Thyroid gland (tissue), 4 donors: Measurements from ENCODE around the gene FGF3. TPM values are rescaled to one million over a fixed set of nuclear protein-coding genes. Genes with fewer than 3 reads are reported as not detected.

ENCODE experiments used
- DNase-seq, 2 donors: peaks; one replicate each; pipeline ENCODE4 v3.0.0-alpha.2; 2019
- H3K27ac ChIP-seq, 3 donors: fragments of 200-600 bp; sonication (generic); 1 replicate in 2 of 3; 2 replicates in 1 of 3; pipeline ENCODE4 v1.5.1; 2016 to 2019; ENCODE audit warnings: mild to moderate bottlenecking in 1 of 3, moderate library complexity in 1 of 3
- H3K27me3 ChIP-seq: fragments of 200-600 bp; sonication (generic); one replicate; pipeline ENCODE4 v1.5.1; 2019
- H3K36me3 ChIP-seq, 2 donors: fragments of 200-600 bp; sonication (generic); one replicate each; pipeline ENCODE4 v1.5.1; 2016 to 2019
- H3K4me1 ChIP-seq, 2 donors: fragments of 200-600 bp; sonication (generic); one replicate each; pipeline ENCODE4 v1.5.1; 2017 to 2019
- H3K4me3 ChIP-seq, 3 donors: fragments of 200-600 bp; sonication (generic); replicated peaks in 1 of 3; 1 replicate in 2 of 3; 2 replicates in 1 of 3; pipeline ENCODE4 v1.5.1; 2016; ENCODE audit warnings: mild to moderate bottlenecking in 1 of 3
- H3K9me3 ChIP-seq: fragments of 200-600 bp; sonication (generic); one replicate; pipeline ENCODE4 v1.5.1; 2017
- POLR2A ChIP-seq, 2 donors: fragments of 450-650 bp; IDR thresholded peaks; one replicate each; pipeline ENCODE4 v1.6.1; 2017; ENCODE audit warnings: antibody characterized with exemption in 2 of 2, mild to moderate bottlenecking in 2 of 2, moderate library complexity in 1 of 2
- WGBS, 2 donors: methylation state at CpG; one replicate each; pipeline ENCODE4 v1.1.5; 2017; 5-methylcytosine and 5-hydroxymethylcytosine counted together
- intact Hi-C: fragments of 100-400 bp; cut with DNase I; formaldehyde crosslinking; loops from one replicate; pipeline ENCODE4 v1.15.1; 2023
- total RNA-seq, 4 donors: library from RNA; depleted of rRNA; stranded (reverse); fragments of >200 nt; gene quantifications; one replicate each; pipeline ENCODE4 v1.2.3, GENCODE V29; 2016
- TF ChIP-seq, protein P1 (sequence below), 6 experiments: fragments of 200-600 bp in 3 of 6; fragments of 450-650 bp in 3 of 6; sonication (generic) in 3 of 6; IDR thresholded peaks; one replicate each; pipeline ENCODE4 v1.5.1; 2016 to 2019; ENCODE audit warnings: antibody characterized with exemption in 6 of 6, mild to moderate bottlenecking in 2 of 6, inconsistent platforms in 1 of 6, moderate library complexity in 1 of 6

FGF3 gene
- total RNA-seq, 4 donors from 2014 or later, result not detected

- TF ChIP-seq, protein P1, sequence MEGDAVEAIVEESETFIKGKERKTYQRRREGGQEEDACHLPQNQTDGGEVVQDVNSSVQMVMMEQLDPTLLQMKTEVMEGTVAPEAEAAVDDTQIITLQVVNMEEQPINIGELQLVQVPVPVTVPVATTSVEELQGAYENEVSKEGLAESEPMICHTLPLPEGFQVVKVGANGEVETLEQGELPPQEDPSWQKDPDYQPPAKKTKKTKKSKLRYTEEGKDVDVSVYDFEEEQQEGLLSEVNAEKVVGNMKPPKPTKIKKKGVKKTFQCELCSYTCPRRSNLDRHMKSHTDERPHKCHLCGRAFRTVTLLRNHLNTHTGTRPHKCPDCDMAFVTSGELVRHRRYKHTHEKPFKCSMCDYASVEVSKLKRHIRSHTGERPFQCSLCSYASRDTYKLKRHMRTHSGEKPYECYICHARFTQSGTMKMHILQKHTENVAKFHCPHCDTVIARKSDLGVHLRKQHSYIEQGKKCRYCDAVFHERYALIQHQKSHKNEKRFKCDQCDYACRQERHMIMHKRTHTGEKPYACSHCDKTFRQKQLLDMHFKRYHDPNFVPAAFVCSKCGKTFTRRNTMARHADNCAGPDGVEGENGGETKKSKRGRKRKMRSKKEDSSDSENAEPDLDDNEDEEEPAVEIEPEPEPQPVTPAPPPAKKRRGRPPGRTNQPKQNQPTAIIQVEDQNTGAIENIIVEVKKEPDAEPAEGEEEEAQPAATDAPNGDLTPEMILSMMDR (IDR thresholded peaks at IDR 0.05), result no peak
- no peak for TF ChIP-seq POLR2A (IDR thresholded peaks at IDR 0.05)
- H3K27me3 ChIP-seq, result peaks cover 5% of the 10 kb centered on the region
- no peaks in the 10 kb centered on the region for H3K4me1 ChIP-seq
- DNase-seq, result no peak
- no peak overlapping the region for H3K4me3 ChIP-seq
- intact Hi-C loops, result no loop called here
- H3K9me3 ChIP-seq, result no peaks in the 10 kb centered on the region
- no peaks in the 10 kb centered on the region for H3K36me3 ChIP-seq
- no peak overlapping the region for H3K27ac ChIP-seq
- WGBS, 2 donors, result 71% methylated on average over 10 of the region's 13 CpGs; no CpG with 5 or more reads in 1 of the 2 donors
These were observed 3.2 kb downstream of the FGF3 start for GRCh38 chr11:69815973-69816372.

DNA sequence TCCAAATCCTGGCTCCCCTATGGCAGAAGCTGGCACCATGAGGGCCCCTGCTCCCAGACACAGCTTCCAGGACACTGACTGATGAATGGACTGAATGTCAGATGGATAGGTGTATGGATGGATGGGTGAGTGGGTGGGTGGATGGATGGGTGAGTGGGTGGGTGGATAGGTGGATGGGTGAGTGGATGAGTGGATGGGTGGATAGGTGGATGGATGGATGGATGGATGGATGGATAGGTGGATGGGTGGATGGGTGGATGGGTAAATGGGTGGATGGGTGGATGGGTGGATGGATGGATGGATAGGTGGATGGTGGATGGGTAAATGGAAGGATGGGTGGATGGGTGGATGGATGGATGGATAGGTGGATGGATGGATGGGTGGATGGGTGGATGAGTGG lies 4.3 kb downstream of the FGF3 start:
- Histone ChIP-seq H3K27ac (no peak overlapping the region), H3K27me3 (peaks cover 5% of the 10 kb centered on the region), H3K36me3 (no peaks in the 10 kb centered on the region), H3K9me3 (no peaks in the 10 kb centered on the region), H3K4me3 (no peak overlapping the region), H3K4me1 (no peaks in the 10 kb centered on the region)
- DNase-seq, result no peak
- TF ChIP-seq, protein P1 (IDR thresholded peaks at IDR 0.05), result no peak
- TF ChIP-seq POLR2A (IDR thresholded peaks at IDR 0.05), result no peak
- intact Hi-C loops, result no loop called here

DNA sequence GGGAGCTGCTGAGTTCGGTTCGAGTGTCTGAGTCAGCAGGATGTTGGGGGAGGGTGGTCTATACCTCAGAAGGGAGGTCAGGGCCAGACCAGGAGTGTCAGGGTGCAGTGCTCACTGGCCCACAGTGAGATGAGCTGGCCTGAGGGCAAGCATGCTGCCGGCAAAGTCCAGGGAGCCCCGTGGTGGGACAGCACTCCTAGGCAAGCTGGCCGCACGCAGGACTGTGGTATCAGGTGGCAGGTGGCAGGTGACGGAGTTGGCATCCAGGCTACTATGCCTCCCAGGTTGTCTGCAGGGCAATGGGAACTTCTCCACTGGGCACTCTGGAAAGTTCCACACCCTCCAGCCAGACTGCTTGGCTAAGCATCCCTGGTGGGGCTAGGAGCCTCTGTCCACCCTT lies 4.8 kb downstream of the FGF3 start:
- intact Hi-C loops, result no loop called here
- DNase-seq, result no peak
- 85 to 88% methylated on average over 7 of the region's 7 CpGs for WGBS, 2 donors
- TF ChIP-seq, protein P1 (IDR thresholded peaks at IDR 0.05), result no peak
- TF ChIP-seq POLR2A (IDR thresholded peaks at IDR 0.05), result no peak
- peaks cover 5% of the 10 kb centered on the region for H3K27me3 ChIP-seq
- no peaks in the 10 kb centered on the region for H3K9me3 ChIP-seq
- no peaks in the 10 kb centered on the region for H3K36me3 ChIP-seq
- H3K27ac ChIP-seq, result no peak overlapping the region
- H3K4me3 ChIP-seq, result no peak overlapping the region
- H3K4me1 ChIP-seq, result no peaks in the 10 kb centered on the region

DNA sequence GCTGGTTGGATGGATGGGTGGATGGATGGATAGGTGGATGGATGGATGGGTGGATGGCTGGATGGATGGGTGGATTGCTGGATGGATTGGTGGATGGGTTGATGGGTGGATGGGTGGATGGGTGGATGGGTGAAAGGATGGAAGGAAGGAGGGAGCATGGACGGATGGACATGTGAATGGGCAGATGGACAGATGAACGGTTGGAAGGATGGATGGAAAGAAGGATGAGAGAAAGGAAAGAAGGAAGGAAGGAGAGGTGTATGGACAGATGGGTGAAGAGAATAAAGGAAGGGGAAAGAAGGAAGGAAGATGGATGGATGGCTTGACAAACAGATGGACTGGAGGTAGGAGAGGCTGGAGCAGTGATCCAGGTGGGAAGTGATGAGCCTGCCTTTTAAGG lies 5.4 kb downstream of the FGF3 start:
- no peaks in the 10 kb centered on the region for H3K36me3 ChIP-seq
- no peak overlapping the region for H3K27ac ChIP-seq
- WGBS, 2 donors, result 87 to 89% methylated on average over 2 of the region's 2 CpGs
- no peak overlapping the region for H3K4me3 ChIP-seq
- no peaks in the 10 kb centered on the region for H3K9me3 ChIP-seq
- peaks cover 5% of the 10 kb centered on the region for H3K27me3 ChIP-seq
- intact Hi-C loops, result no loop called here
- no peak for TF ChIP-seq POLR2A (IDR thresholded peaks at IDR 0.05)
- TF ChIP-seq, protein P1 (IDR thresholded peaks at IDR 0.05), result no peak
- H3K4me1 ChIP-seq, result no peaks in the 10 kb centered on the region
- no peak for DNase-seq

GRCh38 chr11:69812946-69813345 lies 6.3 kb downstream of the FGF3 start:
- Histone ChIP-seq H3K27ac (no peak overlapping the region), H3K4me3 (no peak overlapping the region), H3K27me3 (peaks cover 4% of the 10 kb centered on the region), H3K4me1 (no peaks in the 10 kb centered on the region), H3K36me3 (no peaks in the 10 kb centered on the region), H3K9me3 (no peaks in the 10 kb centered on the region)
- 72 to 74% methylated on average over 7 to 10 of the region's 10 CpGs for WGBS, 2 donors
- DNase-seq, result no peak
- intact Hi-C loops, result no loop called here
- TF ChIP-seq POLR2A (IDR thresholded peaks at IDR 0.05), result no peak
- TF ChIP-seq, protein P1 (IDR thresholded peaks at IDR 0.05), result no peak
